SU-DHL-6 (cell line): ENCODE data around the gene TBCA.

ENCODE experiments used
- H2AFZ ChIP-seq: fragments of 200-600 bp; sonication (generic); 2 replicates; pipeline ENCODE4 v1.6.1; 2014; ENCODE audit warnings: low read depth, mild to moderate bottlenecking, moderate library complexity, mixed read lengths, antibody characterized with exemption, low read length; ENCODE audit not compliant: severe bottlenecking
- H3F3A ChIP-seq: fragments of 200-600 bp; shearing (Covaris generic); 2 replicates; pipeline ENCODE4 v1.6.0; 2016; ENCODE audit warnings: antibody characterized with exemption, mild to moderate bottlenecking; ENCODE audit not compliant: insufficient read depth
- H3K27ac ChIP-seq: fragments of 200-600 bp; sonication (generic); 2 replicates; pipeline ENCODE4 v1.5.1; 2016; ENCODE audit warnings: low read depth, mild to moderate bottlenecking, low read length, moderate library complexity, mixed read lengths
- H3K27me3 ChIP-seq: fragments of 200-600 bp; sonication (generic), shearing (Covaris generic); 2 replicates; pipeline ENCODE4 v1.6.0; 2014; ENCODE audit warnings: mild to moderate bottlenecking, low read length
- H3K36me3 ChIP-seq: fragments of 200-600 bp; sonication (generic); 2 replicates; pipeline ENCODE4 v1.6.1; 2014; ENCODE audit warnings: mild to moderate bottlenecking, low read length, mixed read lengths
- H3K4me2 ChIP-seq: fragments of 300-600, 200-600 bp; shearing (Covaris generic), sonication (generic); 2 replicates; pipeline ENCODE4 v1.6.0; 2014; ENCODE audit warnings: low read length, low read depth, mild to moderate bottlenecking; ENCODE audit not compliant: poor library complexity, severe bottlenecking
- H3K4me3 ChIP-seq: fragments of 200-600 bp; sonication (generic); 2 replicates; pipeline ENCODE4 v1.5.1; 2014; ENCODE audit warnings: antibody characterized with exemption, low read length, mild to moderate bottlenecking, mixed read lengths; ENCODE audit not compliant: insufficient read depth, poor library complexity, severe bottlenecking
- H3K79me2 ChIP-seq: fragments of 200-600 bp; sonication (generic); 2 replicates; pipeline ENCODE4 v1.6.1; 2014; ENCODE audit warnings: mild to moderate bottlenecking, low read length, moderate library complexity; ENCODE audit not compliant: insufficient read depth
- H3K9ac ChIP-seq: fragments of 200-600 bp; sonication (generic); 2 replicates; pipeline ENCODE4 v1.7.0; 2014; ENCODE audit warnings: mild to moderate bottlenecking, low read length
- H3K9me2 ChIP-seq: fragments of 200-600 bp; sonication (generic); replicated peaks from 2 replicates; pipeline ENCODE4 v1.6.1; 2014; ENCODE audit warnings: low read length; ENCODE audit not compliant: insufficient read depth
- H3K9me3 ChIP-seq: fragments of 200-600 bp; sonication (generic); 2 replicates; pipeline ENCODE4 v1.6.1; 2014; ENCODE audit warnings: low read length, mixed read lengths; ENCODE audit not compliant: insufficient read depth
- H4K20me1 ChIP-seq: fragments of 200-600 bp; sonication (generic); 2 replicates; pipeline ENCODE4 v1.6.1; 2014; ENCODE audit warnings: low read depth, mild to moderate bottlenecking, antibody characterized with exemption, low read length, moderate library complexity, mixed read lengths
- CTCF ChIP-seq: fragments of 200-600 bp; sonication (generic); IDR thresholded peaks from one replicate; pipeline ENCODE4 v1.5.1; 2017; ENCODE audit warnings: antibody characterized with exemption, mild to moderate bottlenecking, low read length, moderate library complexity; ENCODE audit not compliant: insufficient read depth, poor library complexity, severe bottlenecking
- EZH2phosphoT487 ChIP-seq: fragments of 200-600 bp; sonication (generic), shearing (Covaris generic); conservative IDR thresholded peaks from 2 replicates; pipeline ENCODE4 v1.6.1; 2018; ENCODE audit warnings: mild to moderate bottlenecking, antibody characterized with exemption, low read length, moderate library complexity, mixed read lengths

TBCA gene

DNA sequence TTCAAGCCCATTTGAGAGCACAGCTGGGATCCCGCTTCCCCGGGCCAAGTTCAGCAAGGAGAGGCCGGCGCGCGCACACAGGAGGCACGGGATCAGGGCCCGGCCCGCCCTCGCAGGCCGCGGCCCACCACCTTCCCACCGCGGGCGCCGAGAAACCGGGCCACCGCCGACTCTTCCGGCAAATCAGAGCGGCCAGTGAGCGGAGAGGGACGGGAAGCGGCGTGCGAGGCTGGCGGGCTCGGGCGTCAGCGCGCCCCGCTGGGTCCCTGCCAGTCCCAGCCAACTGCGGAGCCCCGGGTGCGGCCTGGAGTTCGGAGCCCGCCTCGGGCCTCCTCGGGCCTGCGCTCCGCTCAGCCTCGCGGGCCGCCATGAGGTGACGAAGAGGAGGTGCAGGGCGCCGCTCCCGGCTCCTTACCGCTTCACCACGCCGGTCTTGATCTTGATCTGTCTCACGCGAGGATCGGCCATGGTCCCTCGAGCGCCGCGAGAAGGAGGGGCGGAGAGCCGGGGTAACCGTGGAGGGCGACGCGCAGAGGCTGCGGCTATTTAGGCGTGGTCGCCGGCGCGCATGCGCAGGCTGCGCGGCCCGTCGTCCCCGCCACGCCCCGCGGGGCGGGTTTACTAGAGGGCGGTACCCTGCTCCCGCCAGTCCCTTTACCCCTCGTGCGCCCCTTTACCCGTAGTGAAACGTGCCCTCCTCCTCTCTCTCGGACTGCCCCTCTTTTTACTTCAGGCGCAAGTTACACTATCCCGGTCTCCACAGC lies at the start of gene TBCA:
Gene TBCA (minus strand): TSS at position 550 of the 764 bp plus-strand sequence. CDS start 82 bp downstream, at position 468.
- TF ChIP-seq CTCF (no peak), EZH2phosphoT487 (no peak)
- Histone ChIP-seq H3K9ac (peak within 1 kb of the TSS; percentile 83), H3K9me2 (no peaks in the 10 kb centered on the region), H3K79me2 (peaks cover 48% of the 10 kb centered on the region), H2AFZ (peak within 1 kb of the TSS; percentile 93), H3F3A (no peaks in the 10 kb centered on the region), H3K27me3 (no peaks in the 10 kb centered on the region), H3K36me3 (peaks cover 7% of the 10 kb centered on the region; the same call in 1 of the 2 replicates), H3K4me2 (peak within 1 kb of the TSS; percentile 74), H4K20me1 (no peaks in the 10 kb centered on the region), H3K9me3 (no peaks in the 10 kb centered on the region), H3K27ac (peak within 1 kb of the TSS; percentile 71), H3K4me3 (peak within 1 kb of the TSS; percentile 65)

DNA sequence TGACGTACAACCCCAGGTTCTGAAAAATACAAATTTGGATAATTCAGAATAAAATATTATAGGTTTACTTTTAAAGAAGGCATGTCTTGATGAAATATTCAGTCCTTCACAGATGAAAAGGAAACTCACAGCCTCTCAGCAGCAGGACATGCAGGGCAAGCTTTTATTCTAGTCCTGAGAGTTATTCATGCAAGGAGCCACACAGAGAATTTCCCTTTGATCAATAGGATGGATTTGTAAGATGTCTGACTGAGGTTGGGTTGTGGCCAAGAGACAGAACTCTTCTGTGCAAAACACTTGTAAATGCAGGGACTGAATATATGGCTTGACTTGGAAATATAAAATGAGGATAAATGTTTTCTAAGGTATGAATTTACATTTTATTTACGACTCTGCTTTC lies 48.8 kb upstream of the TBCA start:
- Histone ChIP-seq H3K9ac (no peak overlapping the region), H3K4me3 (no peak overlapping the region), H3K36me3 (no peaks in the 10 kb centered on the region), H3F3A (no peaks in the 10 kb centered on the region), H2AFZ (no peak overlapping the region), H3K79me2 (no peaks in the 10 kb centered on the region), H3K27me3 (no peaks in the 10 kb centered on the region), H4K20me1 (no peaks in the 10 kb centered on the region), H3K9me3 (no peaks in the 10 kb centered on the region), H3K4me2 (no peak overlapping the region), H3K27ac (no peak overlapping the region), H3K9me2 (no peaks in the 10 kb centered on the region)
- TF ChIP-seq CTCF, result no peak
- TF ChIP-seq EZH2phosphoT487, result no peak

DNA sequence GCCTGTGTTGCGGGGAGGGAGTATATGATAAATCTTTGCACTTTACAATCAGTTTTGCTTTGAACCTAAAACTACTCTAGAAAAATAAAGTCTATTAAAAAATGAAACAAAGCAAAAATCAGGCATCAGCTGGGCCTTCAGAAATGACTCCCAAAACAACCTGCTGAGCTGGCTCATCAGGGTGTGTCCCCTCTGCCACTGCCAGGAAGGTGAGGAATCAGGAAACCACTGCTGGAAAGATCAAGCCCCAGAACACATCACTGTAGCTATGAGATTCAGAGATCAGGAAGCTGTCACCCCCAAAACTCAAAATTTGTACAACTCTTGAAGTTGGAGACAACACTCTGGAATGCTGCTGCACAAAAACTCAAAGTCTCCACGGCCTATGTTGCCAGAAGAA lies 40.5 kb upstream of the TBCA start:
- Histone ChIP-seq H3K9me3 (no peaks in the 10 kb centered on the region), H3K4me2 (no peak overlapping the region), H3K27me3 (no peaks in the 10 kb centered on the region), H2AFZ (no peak overlapping the region), H3K79me2 (no peaks in the 10 kb centered on the region), H3K27ac (no peak overlapping the region), H4K20me1 (no peaks in the 10 kb centered on the region), H3K4me3 (no peak overlapping the region), H3K36me3 (no peaks in the 10 kb centered on the region), H3K9ac (no peak overlapping the region), H3K9me2 (no peaks in the 10 kb centered on the region), H3F3A (no peaks in the 10 kb centered on the region)
- TF ChIP-seq EZH2phosphoT487 (no peak), CTCF (no peak)
